ENCODE measurements around the gene STAU1.
"Not testable (repeated sequence)": the region's sequence is repeated elsewhere in the genome, so short reads cannot be mapped to it uniquely, and the experiment has no call there.

Gene STAU1, protein sequence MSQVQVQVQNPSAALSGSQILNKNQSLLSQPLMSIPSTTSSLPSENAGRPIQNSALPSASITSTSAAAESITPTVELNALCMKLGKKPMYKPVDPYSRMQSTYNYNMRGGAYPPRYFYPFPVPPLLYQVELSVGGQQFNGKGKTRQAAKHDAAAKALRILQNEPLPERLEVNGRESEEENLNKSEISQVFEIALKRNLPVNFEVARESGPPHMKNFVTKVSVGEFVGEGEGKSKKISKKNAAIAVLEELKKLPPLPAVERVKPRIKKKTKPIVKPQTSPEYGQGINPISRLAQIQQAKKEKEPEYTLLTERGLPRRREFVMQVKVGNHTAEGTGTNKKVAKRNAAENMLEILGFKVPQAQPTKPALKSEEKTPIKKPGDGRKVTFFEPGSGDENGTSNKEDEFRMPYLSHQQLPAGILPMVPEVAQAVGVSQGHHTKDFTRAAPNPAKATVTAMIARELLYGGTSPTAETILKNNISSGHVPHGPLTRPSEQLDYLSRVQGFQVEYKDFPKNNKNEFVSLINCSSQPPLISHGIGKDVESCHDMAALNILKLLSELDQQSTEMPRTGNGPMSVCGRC

DNA sequence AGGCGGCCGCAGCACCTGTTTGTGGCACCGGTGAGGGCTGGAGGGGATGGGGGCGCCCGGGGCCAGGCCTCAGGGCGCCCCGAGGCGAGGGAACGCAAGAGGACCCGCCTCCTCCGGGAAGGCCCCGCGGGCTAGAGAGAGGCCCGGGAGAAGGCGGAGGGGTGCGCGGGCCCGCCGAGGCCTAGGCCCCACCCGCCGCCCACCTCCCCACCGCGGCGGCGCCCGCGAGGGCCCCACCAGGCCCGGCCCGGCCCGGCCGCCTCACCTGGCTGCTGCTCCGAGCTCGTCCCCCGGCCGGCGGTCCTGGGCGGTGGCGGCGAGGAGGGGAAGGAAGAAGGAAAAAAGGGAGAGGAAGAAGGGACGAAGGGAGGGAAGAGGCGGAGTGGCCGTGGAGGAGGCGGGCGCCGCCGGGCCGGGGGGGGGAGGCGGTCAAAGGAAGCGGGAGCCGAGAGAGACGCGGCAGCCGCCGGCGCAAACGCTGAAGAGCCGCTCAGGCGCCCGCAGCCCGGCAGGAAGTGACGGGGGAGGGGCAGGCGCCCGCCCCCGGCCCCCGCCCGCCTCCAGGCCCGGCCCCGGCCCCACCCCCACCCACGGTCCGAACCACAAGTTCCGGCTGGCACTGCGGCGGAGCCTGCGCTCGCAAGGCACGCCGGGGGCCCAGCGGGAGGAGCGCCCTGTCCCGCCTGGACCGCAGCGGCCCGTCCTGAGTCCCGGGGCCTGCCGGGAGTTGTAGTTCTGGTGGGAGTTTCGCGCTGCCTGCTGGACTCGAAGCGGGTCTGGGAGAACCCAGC, at the start of gene STAU1:
STAU1 (minus strand) TSS at position 484 of the 791 bp plus-strand sequence. CDS start 22,133 bp downstream, outside the sequence.
- DNase-seq = peak; percentile 96 to 99 (median 98)

DNA sequence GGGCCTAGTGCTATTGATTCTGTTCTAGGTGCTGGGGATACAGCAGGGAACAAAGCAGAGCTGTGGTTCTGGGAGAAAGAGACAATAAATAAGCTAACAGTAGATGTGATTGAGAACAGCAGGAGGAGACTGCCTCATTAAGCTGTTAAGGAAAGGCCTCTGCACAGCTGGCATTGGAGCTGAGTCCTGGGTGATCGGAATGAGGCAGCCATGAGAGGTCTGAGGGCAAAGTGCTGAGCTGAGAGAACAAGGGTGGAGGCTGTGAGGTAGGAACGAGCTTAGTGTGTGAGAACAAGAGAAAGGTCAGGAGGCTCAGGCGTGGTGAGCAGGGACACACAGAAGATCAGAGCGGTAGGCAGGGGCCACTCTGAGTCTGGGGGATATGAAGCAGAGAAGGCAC, 49.4 kb upstream of the STAU1 start:
- DNase-seq = no peak

- DNase-seq = no peak
Measured at GRCh38 chr20:49236301-49236700, 48.2 kb upstream of the STAU1 start.

- DNase-seq = no peak
Measured at GRCh38 chr20:49234831-49235230, 46.7 kb upstream of the STAU1 start.

- no peak for DNase-seq
Measured at GRCh38 chr20:49233226-49233625, 45.1 kb upstream of the STAU1 start.

- DNase-seq = no peak
Measured at GRCh38 chr20:49231471-49231870, 43.3 kb upstream of the STAU1 start.

GRCh38 chr20:49230561-49231133, 42.5 kb upstream of the STAU1 start:
- DNase-seq = peak; percentile 69 to 79 (median 70)

- DNase-seq = no peak
Measured at GRCh38 chr20:49230021-49230420, 41.9 kb upstream of the STAU1 start.

GRCh38 chr20:49229381-49229780, 41.2 kb upstream of the STAU1 start:
- DNase-seq = no peak

DNA sequence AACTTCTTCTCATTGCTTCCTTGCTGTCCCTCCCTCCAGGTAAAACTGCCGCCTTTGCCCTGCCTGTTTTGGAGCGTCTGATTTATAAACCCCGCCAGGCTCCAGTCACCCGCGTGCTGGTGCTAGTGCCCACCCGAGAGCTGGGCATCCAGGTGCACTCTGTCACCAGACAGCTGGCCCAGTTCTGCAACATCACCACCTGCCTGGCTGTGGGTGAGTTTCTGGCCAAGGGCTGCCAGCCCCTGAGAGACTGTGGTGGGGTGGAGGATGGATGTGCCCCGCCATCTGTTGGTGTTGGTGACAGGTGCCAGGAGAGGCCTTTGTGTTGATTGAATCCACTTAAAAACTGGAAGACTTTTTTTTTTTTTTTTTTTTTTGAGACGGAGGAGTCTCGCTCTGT, 40.5 kb upstream of the STAU1 start:
- no peak for DNase-seq

DNA sequence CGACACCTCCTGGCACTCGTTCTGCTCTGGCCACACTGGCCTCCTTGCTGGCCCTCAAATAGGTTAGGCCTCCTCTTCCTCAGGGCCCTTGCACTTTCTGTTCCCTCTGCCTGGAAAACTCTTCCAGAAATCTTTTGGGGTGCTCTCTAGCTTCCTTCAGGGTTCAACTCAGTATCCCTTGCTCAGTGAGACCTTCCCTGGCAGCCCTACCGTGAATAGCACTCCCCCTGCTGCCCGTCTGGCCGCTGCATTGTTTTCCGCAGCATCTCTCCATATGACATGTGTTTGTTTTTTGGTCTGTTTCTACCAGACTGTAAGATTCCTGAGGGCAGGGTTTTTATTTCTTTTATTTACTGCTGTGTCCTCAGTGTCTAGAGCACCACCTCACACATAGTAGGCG, 37.8 kb upstream of the STAU1 start:
- no peak for DNase-seq

DNA sequence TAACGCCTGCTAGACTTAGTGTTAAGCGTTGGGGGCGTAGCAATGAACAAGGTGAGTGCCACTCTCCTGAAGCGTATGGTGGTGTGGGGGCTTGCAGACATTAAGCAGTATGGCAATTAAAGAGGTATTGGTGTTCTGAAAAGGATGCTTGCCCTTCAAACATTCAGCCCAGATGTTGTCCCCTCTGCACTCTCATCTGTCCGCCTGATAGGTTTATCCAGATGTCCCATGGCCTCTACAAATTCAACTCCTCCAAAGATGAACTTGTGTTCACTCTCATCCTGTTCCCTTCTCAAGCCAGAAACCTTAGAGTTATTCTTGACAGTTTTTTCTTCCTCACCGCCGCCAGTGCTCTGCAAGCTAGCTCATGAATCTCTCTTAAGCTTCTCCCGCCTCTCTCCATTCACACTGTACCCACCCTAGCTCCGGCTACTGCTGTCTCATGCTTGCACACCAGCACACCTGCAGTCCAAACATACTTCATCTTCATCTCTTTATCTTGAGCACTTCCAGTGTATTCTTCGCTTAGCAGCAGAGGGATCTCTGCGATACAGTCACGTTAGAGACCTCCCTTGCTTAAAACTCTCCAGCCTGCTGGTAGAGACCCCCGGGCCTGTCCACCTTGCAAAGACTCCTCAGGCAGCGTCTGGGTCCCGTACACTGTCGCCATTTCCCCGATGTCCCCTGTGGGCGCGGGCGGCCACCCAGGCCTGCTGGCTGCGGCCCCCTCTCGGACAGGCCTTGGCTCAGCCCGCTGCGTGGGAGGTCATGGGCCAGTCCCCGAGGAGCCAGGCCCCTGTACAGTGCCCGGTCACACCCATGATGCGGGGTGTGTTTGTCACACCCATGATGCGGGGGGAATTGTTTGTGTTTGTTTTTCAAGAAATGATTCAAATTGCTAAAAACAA, 32.0 kb upstream of the STAU1 start:
- DNase-seq = no peak

- DNase-seq = peak; percentile 98 to 100 (median 99)
Measured at GRCh38 chr20:49219091-49219923, 31.2 kb upstream of the STAU1 start, which contains the start of gene DDX27. TSS of gene DDX27 (plus strand) at chr20:49219416. CDS start at chr20:49219449, 33 bp downstream.

GRCh38 chr20:49218739-49219090, 30.6 kb upstream of the STAU1 start:
- not testable (repeated sequence) for DNase-seq

DNA sequence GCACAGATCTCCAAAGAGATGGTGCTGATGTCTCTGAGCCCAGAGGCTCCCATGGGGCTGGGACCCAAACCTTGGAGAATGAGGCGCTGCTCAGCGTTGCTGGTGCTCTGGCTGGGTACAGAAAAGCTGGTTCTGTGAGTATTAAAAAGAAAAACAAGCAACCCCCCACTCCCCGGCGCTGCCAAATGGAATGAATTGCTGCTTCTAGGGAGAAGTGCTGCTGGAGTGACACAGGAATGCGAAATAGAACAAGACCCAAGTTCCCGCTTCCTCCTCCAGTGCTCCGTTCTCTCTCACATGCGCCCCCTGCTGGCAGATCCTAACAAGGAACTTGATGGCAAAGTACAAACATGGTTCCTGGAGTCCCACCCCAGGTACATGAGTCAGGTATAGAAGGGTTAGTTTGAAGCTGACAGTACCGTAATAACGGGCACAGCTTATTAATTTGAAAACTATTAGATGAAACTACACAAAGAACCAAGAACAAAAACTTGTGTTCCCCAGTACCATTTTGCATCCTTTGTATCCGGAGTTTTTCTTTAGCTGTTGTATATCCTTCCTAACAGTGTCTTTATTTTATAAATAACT, 29.0 kb upstream of the STAU1 start:
- peak; percentile 93 to 97 (median 96) for DNase-seq

DNA sequence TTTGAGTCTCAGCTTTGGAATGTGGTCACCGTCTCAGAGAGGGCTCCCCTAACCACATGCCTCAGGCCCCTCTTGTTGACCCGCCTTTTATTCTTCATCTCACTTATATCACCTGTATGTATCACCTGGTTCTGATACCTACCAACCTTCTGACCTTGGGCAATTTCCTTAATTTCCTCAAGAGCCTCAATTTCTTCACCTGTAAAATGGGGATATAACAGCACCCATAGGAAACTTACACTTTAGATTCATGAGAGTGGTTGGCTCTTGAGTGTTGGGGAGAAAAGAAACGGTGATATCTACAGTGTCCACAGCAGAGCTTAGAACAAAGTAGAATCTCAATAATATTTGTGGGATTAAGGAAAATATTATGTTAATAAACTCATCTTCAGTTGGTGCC, 27.1 kb upstream of the STAU1 start:
- DNase-seq = no peak

DNA sequence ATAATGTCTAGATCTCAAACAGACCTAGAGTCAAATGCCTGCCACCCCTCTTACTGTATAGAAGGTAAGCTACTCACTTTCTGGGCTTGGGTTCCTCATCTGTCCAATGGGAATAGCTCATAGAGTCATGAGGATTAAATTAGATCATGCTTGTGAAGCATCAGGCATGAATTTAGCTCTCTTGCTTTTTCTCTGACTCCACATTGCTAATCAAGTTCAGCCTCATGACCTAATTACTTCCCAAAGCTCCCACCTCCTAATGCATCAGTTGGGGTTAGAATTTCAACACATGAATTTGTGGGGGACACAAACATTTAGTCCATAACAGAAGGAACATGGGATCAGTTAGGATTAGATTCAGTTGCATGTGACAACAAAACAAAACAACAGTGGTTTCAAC, 26.4 kb upstream of the STAU1 start:
- peak; percentile 19 to 34 (median 20) for DNase-seq

DNA sequence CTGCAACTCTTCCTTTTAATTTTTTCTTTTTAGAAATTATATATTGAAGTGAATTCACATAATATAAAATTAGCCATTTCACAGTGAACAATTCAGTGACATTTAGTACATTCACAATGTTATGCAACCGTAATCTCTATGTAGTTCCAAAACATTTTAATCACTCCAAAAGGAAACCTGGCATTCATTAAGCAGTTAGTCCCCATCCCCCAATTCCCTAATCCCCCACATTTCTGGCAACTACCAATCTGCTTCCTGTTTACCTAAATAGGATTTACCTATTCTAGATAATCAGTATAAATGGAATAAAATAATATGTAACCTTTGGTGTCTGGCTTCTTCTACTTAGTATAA, 22.6 kb upstream of the STAU1 start:
- no peak for DNase-seq

GRCh38 chr20:49210101-49210756, 22.1 kb upstream of the STAU1 start:
- DNase-seq = no peak

DNA sequence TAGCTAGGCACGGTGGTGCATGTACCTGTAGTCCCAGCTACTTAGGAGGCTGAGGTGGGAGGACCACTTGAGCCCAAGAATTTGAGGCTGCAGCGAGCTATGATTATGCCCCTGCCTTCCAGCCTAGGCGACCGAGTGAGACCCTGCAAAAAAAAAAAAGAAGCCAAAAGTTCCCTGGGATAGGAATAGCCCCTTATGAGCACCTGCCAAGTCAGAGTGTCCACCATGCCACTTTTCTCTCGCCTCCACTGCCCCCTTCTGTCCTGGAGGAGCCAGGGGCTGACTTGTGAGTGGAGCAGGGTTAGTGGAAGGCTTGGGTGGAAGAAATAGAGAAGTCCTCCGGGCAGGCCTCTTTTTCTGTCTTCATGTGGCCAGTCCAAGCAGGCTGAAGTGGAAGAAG, 18.9 kb upstream of the STAU1 start:
- peak in 1 of 3 donors; percentile 40 for DNase-seq

All from suppressor macrophage treated with lipopolysaccharide for 1 hour (primary cell).